Gastrocnemius medialis (tissue), 4 donors: ENCODE results near the gene SCARF1. TPM values are rescaled to one million over a fixed set of nuclear protein-coding genes. Genes with fewer than 3 reads are reported as not detected.
A peak's percentile ranks its signal among the peaks of the same experiment; 100 is the strongest.

Source experiments
- ATAC-seq, 2 donors: fragments of 150-250 bp; one replicate each; pipeline ENCODE4 v1.9.1; 2016
- DNase-seq, 2 donors: peaks; one replicate each; pipeline ENCODE4 v3.0.0-alpha.2; 2019
- H3K27ac ChIP-seq, 4 donors: fragments of 200-600 bp; sonication (generic); 1 replicate in 1 of 4; 2 replicates in 3 of 4; pipeline ENCODE4 v1.5.1; 2016 to 2018; ENCODE audit warnings: mild to moderate bottlenecking in 2 of 4, moderate library complexity in 1 of 4
- H3K27me3 ChIP-seq, 3 donors: fragments of 200-600 bp; sonication (generic) in 2 of 3; 1 replicate in 1 of 3; 2 replicates in 2 of 3; pipeline versions ENCODE4 v1.5.1 to v1.6.0; 2016 to 2019; ENCODE audit warnings: mild to moderate bottlenecking in 1 of 3, moderate library complexity in 1 of 3
- H3K36me3 ChIP-seq, 2 donors: fragments of 200-600 bp; sonication (generic) in 1 of 2; one replicate each; pipeline ENCODE4 v1.5.1; 2017 to 2018
- H3K4me1 ChIP-seq, 2 donors: fragments of 200-600 bp; sonication (generic) in 1 of 2; one replicate each; pipeline ENCODE4 v1.5.1; 2016 to 2017; ENCODE audit warnings: mild to moderate bottlenecking in 2 of 2
- H3K4me3 ChIP-seq, 4 donors: fragments of 200-600 bp; sonication (generic) in 3 of 4; 1 replicate in 1 of 4; 2 replicates in 3 of 4; pipeline ENCODE4 v1.5.1; 2016 to 2019; ENCODE audit warnings: mild to moderate bottlenecking in 2 of 4
- H3K9me3 ChIP-seq, 3 donors: fragments of 200-600 bp; sonication (generic) in 2 of 3; 1 replicate in 1 of 3; 2 replicates in 2 of 3; pipeline ENCODE4 v1.5.1; 2016 to 2019
- POLR2A ChIP-seq, 2 donors: fragments of 450-650 bp; IDR thresholded peaks; one replicate each; pipeline ENCODE4 v1.6.1; 2017; ENCODE audit warnings: antibody characterized with exemption in 2 of 2, mild to moderate bottlenecking in 2 of 2, moderate library complexity in 2 of 2
- in situ Hi-C, 4 donors: fragments of 200-750 bp; cut with MboI; loops; one replicate each; pipeline versions ENCODE4 v1.15.0 to v1.8.0; 2017; ENCODE audit warnings: low sequenced_read_pairs in 4 of 4
- intact Hi-C: fragments of 100-400 bp; cut with DNase I; formaldehyde crosslinking; loops from one replicate; pipeline ENCODE4 v1.15.1; 2023; ENCODE audit warnings: low total_unique reads
- total RNA-seq, 4 donors: library from RNA; depleted of rRNA; stranded (reverse); fragments of >200 nt; gene quantifications; one replicate each; pipeline versions ENCODE4 v1.1.0 to v1.2.3, GENCODE V29; 2016
- TF ChIP-seq, protein P1 (sequence below), 5 experiments: fragments of 450-650 bp in 3 of 5; fragments of 200-600 bp in 2 of 5; sonication (generic) in 2 of 5; IDR thresholded peaks in 4 of 5; conservative IDR thresholded peaks in 1 of 5; 1 replicate in 4 of 5; 2 replicates in 1 of 5; pipeline ENCODE4 v1.5.1; 2016 to 2019; ENCODE audit warnings: antibody characterized with exemption in 5 of 5, mild to moderate bottlenecking in 3 of 5, moderate library complexity in 3 of 5

SCARF1 gene
- total RNA-seq, 4 donors from 2014 or later: 4.1 to 15.1 (median 5.7) TPM

- peaks cover 21 to 28% of the 10 kb centered on the region in 2 donors for H3K4me1 ChIP-seq
- H3K36me3 ChIP-seq: peaks cover 4 to 24% of the 10 kb centered on the region in 2 donors
- no peaks in the 10 kb centered on the region for H3K9me3 ChIP-seq
- no peak overlapping the region for H3K27ac ChIP-seq
- H3K27me3 ChIP-seq: no peaks in the 10 kb centered on the region
- DNase-seq (no peak), ATAC-seq (no peak)
- in situ Hi-C loops: loop anchor here in 1 of 4 donors (25.0 kb wide), 1 partner anchor 351 kb away; the partner anchor contains the start of genes DPH1, OVCA2 and RTN4RL1
- no peak for TF ChIP-seq POLR2A (IDR thresholded peaks at IDR 0.05)
- TF ChIP-seq, protein P1, sequence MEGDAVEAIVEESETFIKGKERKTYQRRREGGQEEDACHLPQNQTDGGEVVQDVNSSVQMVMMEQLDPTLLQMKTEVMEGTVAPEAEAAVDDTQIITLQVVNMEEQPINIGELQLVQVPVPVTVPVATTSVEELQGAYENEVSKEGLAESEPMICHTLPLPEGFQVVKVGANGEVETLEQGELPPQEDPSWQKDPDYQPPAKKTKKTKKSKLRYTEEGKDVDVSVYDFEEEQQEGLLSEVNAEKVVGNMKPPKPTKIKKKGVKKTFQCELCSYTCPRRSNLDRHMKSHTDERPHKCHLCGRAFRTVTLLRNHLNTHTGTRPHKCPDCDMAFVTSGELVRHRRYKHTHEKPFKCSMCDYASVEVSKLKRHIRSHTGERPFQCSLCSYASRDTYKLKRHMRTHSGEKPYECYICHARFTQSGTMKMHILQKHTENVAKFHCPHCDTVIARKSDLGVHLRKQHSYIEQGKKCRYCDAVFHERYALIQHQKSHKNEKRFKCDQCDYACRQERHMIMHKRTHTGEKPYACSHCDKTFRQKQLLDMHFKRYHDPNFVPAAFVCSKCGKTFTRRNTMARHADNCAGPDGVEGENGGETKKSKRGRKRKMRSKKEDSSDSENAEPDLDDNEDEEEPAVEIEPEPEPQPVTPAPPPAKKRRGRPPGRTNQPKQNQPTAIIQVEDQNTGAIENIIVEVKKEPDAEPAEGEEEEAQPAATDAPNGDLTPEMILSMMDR (IDR thresholded peaks at IDR 0.05 in 4 of 5, conservative IDR thresholded peaks at IDR 0.05 in 1 of 5): no peak
- no peak overlapping the region for H3K4me3 ChIP-seq
- intact Hi-C loops: no loop called here
Measured at GRCh38 chr17:1686086-1686485, 40.6 kb upstream of the SCARF1 start.

DNA sequence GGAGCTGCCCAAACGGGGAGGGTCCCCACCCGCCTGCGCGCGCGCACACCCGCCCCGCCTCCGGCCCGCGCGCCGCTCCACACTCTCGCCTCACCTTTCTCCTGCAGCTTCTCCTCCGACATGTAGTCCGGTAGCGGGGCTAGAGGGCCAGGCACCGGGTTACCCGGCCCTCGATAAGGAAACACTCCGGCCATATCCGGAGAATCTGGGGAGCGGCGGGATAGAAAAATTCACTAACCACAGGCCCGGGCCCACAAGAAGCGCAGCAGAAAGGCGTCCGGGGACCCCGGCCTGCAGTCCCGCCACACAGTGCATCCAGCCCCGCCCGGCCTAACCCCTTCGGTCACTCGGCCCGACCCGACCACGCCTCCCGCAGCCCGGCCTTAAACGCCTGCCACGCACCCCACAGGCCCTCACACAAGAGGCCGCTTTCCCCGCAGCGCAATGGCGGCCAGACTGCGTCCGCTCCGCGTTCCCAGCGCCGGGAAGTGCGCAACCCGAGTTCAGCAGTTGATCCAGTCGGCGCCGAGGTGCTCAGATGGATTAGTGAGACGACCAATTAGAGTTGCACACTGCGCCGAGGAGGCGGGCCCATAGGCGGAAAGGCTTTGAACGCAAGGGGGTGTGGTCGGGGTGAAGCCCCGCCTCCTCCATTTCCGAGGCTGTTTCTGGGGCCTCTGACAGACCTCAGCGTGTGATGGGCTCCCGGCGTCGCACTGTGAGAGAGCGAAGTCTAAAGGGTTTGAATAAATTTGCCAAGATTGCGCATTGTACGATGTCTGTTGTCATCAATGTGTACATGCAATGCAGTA lies 39.1 kb upstream of the SCARF1 start, which contains the start of gene PRPF8:
PRPF8 (minus strand) TSS at position 490 of the 812 bp plus-strand sequence; CDS start at position 194, 296 bp downstream.
- Histone ChIP-seq H3K4me3 (peak within 1 kb of the TSS; percentile 80 to 92 (median 80)), H3K27ac (peak within 1 kb of the TSS; percentile 91 to 95 (median 94)), H3K9me3 (no peaks in the 10 kb centered on the region), H3K27me3 (no peaks in the 10 kb centered on the region), H3K36me3 (peaks cover 10 to 40% of the 10 kb centered on the region in 2 donors), H3K4me1 (peaks cover 21 to 28% of the 10 kb centered on the region in 2 donors)
- peak; percentile 100 for ATAC-seq
- DNase-seq: peak; percentile 97 to 99
- intact Hi-C loops (loop anchor here (1.0 kb wide), 1 partner anchor 26 kb away; the partner anchor contains the start of gene TLCD2), in situ Hi-C loops (loop anchor here in 1 of 4 donors (25.0 kb wide), 1 partner anchor 353 kb away; the partner anchor contains the start of genes DPH1, OVCA2 and RTN4RL1)
- TF ChIP-seq POLR2A (IDR thresholded peaks at IDR 0.05): peak; percentile 97 to 99
- TF ChIP-seq, protein P1 (IDR thresholded peaks at IDR 0.05 in 4 of 5, conservative IDR thresholded peaks at IDR 0.05 in 1 of 5): peak in 1 of 5 experiments; percentile 18

DNA sequence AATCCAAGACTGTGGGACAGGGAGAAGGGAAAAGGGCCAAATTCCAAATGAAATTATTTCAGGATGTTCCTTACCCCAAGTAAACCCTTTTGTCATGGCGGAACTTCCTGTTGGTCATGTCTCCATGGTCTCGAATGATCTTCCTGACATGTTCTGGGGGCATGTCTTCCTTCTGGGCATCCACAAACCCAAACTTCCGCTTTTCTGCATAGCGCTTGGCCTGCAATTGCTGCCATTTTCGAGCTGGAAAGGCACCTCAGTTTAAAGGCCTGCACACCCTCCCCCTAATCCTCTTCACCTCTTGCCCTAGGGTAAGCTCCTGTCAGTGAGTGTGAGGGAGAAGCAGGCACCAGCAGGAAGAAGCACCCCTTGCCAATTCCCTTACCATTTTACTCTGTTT lies 37.9 kb upstream of the SCARF1 start:
- no peaks in the 10 kb centered on the region for H3K9me3 ChIP-seq
- peak overlapping the region; percentile 91 to 95 (median 94) for H3K27ac ChIP-seq
- H3K4me3 ChIP-seq: peak overlapping the region; percentile 80 to 92 (median 80)
- ATAC-seq (no peak), DNase-seq (no peak)
- H3K4me1 ChIP-seq: peaks cover 21 to 28% of the 10 kb centered on the region in 2 donors
- TF ChIP-seq POLR2A (IDR thresholded peaks at IDR 0.05): no peak
- TF ChIP-seq, protein P1 (IDR thresholded peaks at IDR 0.05 in 4 of 5, conservative IDR thresholded peaks at IDR 0.05 in 1 of 5): no peak
- H3K27me3 ChIP-seq: no peaks in the 10 kb centered on the region
- peaks cover 10 to 51% of the 10 kb centered on the region in 2 donors for H3K36me3 ChIP-seq
- in situ Hi-C loops: loop anchor here in 1 of 4 donors (25.0 kb wide), 1 partner anchor 354 kb away; the partner anchor contains the start of genes DPH1, OVCA2 and RTN4RL1
- intact Hi-C loops: no loop called here

- peaks cover 22 to 99% of the 10 kb centered on the region in 2 donors for H3K36me3 ChIP-seq
- H3K4me3 ChIP-seq: no peak overlapping the region
- no peak for TF ChIP-seq POLR2A (IDR thresholded peaks at IDR 0.05)
- TF ChIP-seq, protein P1 (IDR thresholded peaks at IDR 0.05 in 4 of 5, conservative IDR thresholded peaks at IDR 0.05 in 1 of 5): no peak
- intact Hi-C loops (no loop called here), in situ Hi-C loops (loop anchor here in 1 of 4 donors (25.0 kb wide), 1 partner anchor 361 kb away; the partner anchor contains the start of genes DPH1, OVCA2 and RTN4RL1)
- DNase-seq: no peak
- H3K27ac ChIP-seq: no peak overlapping the region
- no peaks in the 10 kb centered on the region for H3K9me3 ChIP-seq
- no peak for ATAC-seq
- no peaks in the 10 kb centered on the region for H3K27me3 ChIP-seq
- peaks cover 0 to 3% of the 10 kb centered on the region in 2 donors for H3K4me1 ChIP-seq
Measured at GRCh38 chr17:1676401-1676800, 30.9 kb upstream of the SCARF1 start.
